Thymus (tissue), 11 donors: ENCODE data around the gene SCRN1. TPM values are rescaled to one million over a fixed set of nuclear protein-coding genes. Genes with fewer than 3 reads are reported as not detected.

Experiments used
- DNase-seq, 9 donors: peaks; one replicate each; pipeline ENCODE4 v3.0.0-alpha.2; 2013; ENCODE audit warnings: low spot score in 9 of 9, low read depth in 6 of 9, missing footprints in 1 of 9
- H3K27ac ChIP-seq, 2 donors: one replicate each; pipeline ENCODE4 v1.5.1; 2013; ENCODE audit warnings: control low read depth in 1 of 2, low read depth in 1 of 2, low read length in 1 of 2, mild to moderate bottlenecking in 1 of 2, moderate library complexity in 1 of 2
- H3K27me3 ChIP-seq, 2 donors: one replicate each; pipeline ENCODE4 v1.5.1; 2013; ENCODE audit warnings: low read length in 1 of 2; ENCODE audit not compliant: control insufficient read depth in 2 of 2, insufficient read depth in 1 of 2
- H3K36me3 ChIP-seq, 2 donors: one replicate each; pipeline ENCODE4 v1.5.1; 2013; ENCODE audit warnings: low read length in 1 of 2, mild to moderate bottlenecking in 1 of 2, moderate library complexity in 1 of 2; ENCODE audit not compliant: control insufficient read depth in 2 of 2, insufficient read depth in 2 of 2
- H3K4me1 ChIP-seq, 2 donors: one replicate each; pipeline ENCODE4 v1.5.1; 2013; ENCODE audit warnings: low read length in 2 of 2; ENCODE audit not compliant: control insufficient read depth in 2 of 2, insufficient read depth in 2 of 2
- H3K4me3 ChIP-seq, 2 donors: one replicate each; pipeline ENCODE4 v1.5.1; 2013; ENCODE audit warnings: low read length in 2 of 2, control low read depth in 1 of 2, mild to moderate bottlenecking in 1 of 2
- H3K9me3 ChIP-seq, 2 donors: one replicate each; pipeline ENCODE4 v1.5.1; 2013; ENCODE audit warnings: low read length in 1 of 2, mild to moderate bottlenecking in 1 of 2; ENCODE audit not compliant: control insufficient read depth in 2 of 2, insufficient read depth in 1 of 2
- WGBS: extraction: QIAGEN DNeasy Blood & Tissue Kit; methylation state at CpG from one replicate; pipeline ENCODE4 v1.1.7; 2013; 5-methylcytosine and 5-hydroxymethylcytosine counted together
- polyA plus RNA-seq: library from polyadenylated mRNA; stranded (reverse); fragments of 200-250 nt; gene quantifications from one replicate; pipeline ENCODE4 v1.2.3, GENCODE V29; 2013
- total RNA-seq: library from RNA; stranded (reverse); fragments of 120-200 nt; gene quantifications from one replicate; pipeline ENCODE4 v1.2.4, GENCODE V29; 2013
- donor health status: healthy.

SCRN1 gene
- total and polyA plus RNA-seq, 2 donors, result 11.6 to 46.7 TPM

- WGBS, result 97% methylated on average over 4 of the region's 4 CpGs
These were observed 115.8 kb downstream of the SCRN1 start for GRCh38 chr7:29873644-29874294.

GRCh38 chr7:29871787-29872398, 117.7 kb downstream of the SCRN1 start:
- DNase-seq, result no peak
- Histone ChIP-seq H3K4me1 (no peaks in the 10 kb centered on the region), H3K4me3 (no peak overlapping the region), H3K27ac (no peak overlapping the region), H3K27me3 (no peaks in the 10 kb centered on the region), H3K9me3 (no peaks in the 10 kb centered on the region), H3K36me3 (no peaks in the 10 kb centered on the region)
- 71% methylated on average over 5 of the region's 5 CpGs for WGBS

More at GRCh38 chr7:29873644-29874294, 115.8 kb downstream of the SCRN1 start:
- H3K9me3 ChIP-seq, result no peaks in the 10 kb centered on the region
- no peak for DNase-seq
- H3K27me3 ChIP-seq, result no peaks in the 10 kb centered on the region
- no peaks in the 10 kb centered on the region for H3K36me3 ChIP-seq
- H3K4me1 ChIP-seq, result no peaks in the 10 kb centered on the region
- no peak overlapping the region for H3K4me3 ChIP-seq
- no peak overlapping the region for H3K27ac ChIP-seq

Other genes starting within 250 kb of the SCRN1 start
- 0.14 TPM for gene WIPF3, start 183.3 kb downstream of the SCRN1 start, total RNA-seq
- gene WIPF3, start 183.3 kb downstream of the SCRN1 start, polyA plus RNA-seq, result 0.55 TPM
- gene FKBP14, start 36.9 kb upstream of the SCRN1 start, total RNA-seq, result 4.5 TPM
- 2.6 TPM for gene FKBP14, start 36.9 kb upstream of the SCRN1 start, polyA plus RNA-seq
- 5.7 TPM for gene PLEKHA8, start 38.6 kb upstream of the SCRN1 start, total RNA-seq
- gene PLEKHA8, start 38.6 kb upstream of the SCRN1 start, polyA plus RNA-seq, result 3.9 TPM
- 6.4 TPM for gene MTURN, start 145.2 kb upstream of the SCRN1 start, total RNA-seq
- gene MTURN, start 145.2 kb upstream of the SCRN1 start, polyA plus RNA-seq, result 18.9 TPM